ENCODE measurements around the gene PLXNB2. TPM values are rescaled to one million over a fixed set of nuclear protein-coding genes. Genes with fewer than 3 reads are reported as not detected.
"Not testable (repeated sequence)": the region's sequence is repeated elsewhere in the genome, so short reads cannot be mapped to it uniquely, and the experiment has no call there.

Gene PLXNB2
- 1,246 TPM for total RNA-seq

DNA sequence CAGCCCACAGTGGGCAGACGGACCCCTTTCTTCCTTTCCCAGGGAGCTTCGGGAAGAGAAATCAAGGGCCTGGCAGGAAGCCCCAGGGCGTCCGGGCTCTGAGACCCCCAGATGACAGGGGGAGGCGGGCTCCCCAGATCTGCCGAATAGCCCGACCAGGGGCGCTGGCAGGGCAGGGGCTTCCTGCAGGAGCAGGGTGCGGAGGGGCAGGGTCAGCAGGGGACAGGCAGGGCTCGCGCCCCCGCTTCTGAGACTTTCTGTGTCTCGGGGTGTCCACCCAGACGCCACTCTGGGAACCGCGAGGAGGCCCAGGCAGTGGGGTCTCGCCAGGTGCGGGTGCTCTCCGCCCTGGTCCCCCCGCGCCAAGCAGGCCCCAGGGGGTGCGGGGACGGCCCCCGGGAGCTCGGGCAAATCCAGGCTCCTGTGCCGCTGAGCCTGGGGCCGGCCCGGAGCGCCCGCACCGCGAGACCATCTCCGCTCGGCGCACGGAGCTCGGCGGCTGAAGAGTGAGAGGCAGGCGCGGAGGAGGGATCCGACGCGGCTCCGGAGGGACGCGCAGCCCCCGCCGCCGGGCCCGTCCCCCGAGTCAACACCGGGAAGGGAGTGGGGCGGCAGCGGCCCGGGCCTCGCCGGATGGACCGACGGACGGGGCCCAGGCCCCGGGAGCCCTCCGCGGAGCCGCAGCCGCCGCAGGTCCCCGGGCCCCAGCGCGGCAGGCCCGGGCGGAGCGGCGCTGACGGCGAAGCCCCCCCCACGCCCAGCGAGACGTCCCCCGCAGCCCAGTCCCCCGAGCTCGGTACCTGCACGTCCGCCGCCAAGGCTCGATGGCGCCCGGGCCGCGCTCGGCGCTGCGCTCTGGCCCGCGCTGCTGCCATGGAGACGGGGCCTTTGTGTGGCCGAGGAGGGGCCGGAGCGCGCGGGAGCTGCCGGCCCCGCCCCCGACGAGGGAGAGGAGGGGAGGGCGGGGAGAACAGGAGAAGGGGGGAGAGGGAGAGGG is at the start of gene PLXNB2:
TSS of gene PLXNB2 (minus strand) at position 894 of the 997 bp plus-strand sequence. CDS start 17,062 bp downstream, outside the sequence.
- peak; percentile 72 for DNase-seq (ENCODE audit: low spot score)

DNA sequence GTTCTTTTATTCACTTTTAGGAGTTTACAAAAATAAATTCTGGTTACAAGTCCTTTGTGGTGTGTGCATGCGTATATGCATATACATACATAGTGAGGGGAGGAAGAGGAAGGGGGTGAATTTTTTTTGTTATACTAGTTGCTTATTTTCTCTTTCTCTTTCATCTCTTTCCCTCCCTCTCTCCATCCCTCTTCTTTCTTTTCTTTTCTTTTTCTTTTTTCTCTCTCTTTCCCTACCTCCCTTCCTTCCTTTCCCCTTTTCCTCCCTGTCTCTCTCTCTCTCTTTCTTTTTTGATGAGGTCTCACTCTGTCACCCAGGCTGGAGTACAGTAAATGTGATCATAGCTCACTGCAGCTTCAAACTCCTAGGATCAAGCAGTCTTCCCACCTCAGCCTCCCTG is 49.8 kb upstream of the PLXNB2 start:
- no peak for DNase-seq (ENCODE audit: low spot score)

DNA sequence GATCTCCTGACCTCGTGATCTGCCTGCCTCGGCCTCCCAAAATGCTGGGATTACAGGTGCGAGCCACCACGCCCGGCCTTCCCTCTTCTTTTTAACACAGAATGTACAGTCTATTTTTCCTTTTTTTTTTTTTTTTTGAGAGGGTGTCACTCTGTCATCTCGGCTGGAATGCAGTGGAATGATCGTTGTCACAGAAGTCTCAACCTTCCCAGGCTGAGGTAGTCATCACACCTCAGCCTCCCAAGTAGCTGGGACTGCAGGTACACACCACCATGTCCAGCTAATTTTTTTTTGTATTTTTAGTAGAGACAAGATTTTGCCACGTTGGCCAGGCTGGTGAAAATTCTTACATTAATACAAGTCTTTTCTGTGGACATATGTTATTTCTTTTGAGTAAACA is 48.7 kb upstream of the PLXNB2 start:
- no peak for DNase-seq (ENCODE audit: low spot score)

DNA sequence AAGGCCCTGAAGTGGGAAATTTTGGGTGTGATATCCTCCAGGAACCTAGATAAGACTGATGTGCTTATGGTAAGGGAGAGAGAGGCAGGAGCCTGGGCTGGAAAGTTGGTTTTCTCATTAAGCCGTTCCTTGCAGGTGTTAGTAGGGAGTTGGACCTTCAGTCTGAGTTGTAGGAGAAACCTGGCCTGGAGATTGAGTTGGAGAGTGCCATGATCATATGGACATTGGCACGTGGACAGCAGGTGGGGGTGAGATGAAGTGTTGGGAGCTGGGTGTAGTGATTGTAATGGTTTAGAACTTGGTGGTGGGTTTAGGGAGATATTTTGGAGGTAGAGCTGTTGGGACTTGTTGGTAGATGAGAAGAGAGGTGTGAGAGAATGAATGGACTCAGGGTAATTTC is 40.6 kb upstream of the PLXNB2 start:
- DNase-seq (ENCODE audit: low spot score), result no peak

GRCh38 chr22:50347157-50347556 is 39.7 kb upstream of the PLXNB2 start:
- DNase-seq (ENCODE audit: low spot score), result no peak

GRCh38 chr22:50346470-50346869 is 39.0 kb upstream of the PLXNB2 start:
- no peak for DNase-seq (ENCODE audit: low spot score)

GRCh38 chr22:50343541-50343935 is 36.1 kb upstream of the PLXNB2 start:
- no peak for DNase-seq (ENCODE audit: low spot score)

GRCh38 chr22:50342651-50343540 is 35.5 kb upstream of the PLXNB2 start, which contains the start of gene PPP6R2:
Gene PPP6R2, plus strand, starts transcription at chr22:50343327. Its CDS starts 50,582 bp downstream, at chr22:50393909.
- peak; percentile 84 for DNase-seq (ENCODE audit: low spot score)

GRCh38 chr22:50341977-50342650 is 34.7 kb upstream of the PLXNB2 start:
- DNase-seq (ENCODE audit: low spot score), result peak; percentile 91

DNA sequence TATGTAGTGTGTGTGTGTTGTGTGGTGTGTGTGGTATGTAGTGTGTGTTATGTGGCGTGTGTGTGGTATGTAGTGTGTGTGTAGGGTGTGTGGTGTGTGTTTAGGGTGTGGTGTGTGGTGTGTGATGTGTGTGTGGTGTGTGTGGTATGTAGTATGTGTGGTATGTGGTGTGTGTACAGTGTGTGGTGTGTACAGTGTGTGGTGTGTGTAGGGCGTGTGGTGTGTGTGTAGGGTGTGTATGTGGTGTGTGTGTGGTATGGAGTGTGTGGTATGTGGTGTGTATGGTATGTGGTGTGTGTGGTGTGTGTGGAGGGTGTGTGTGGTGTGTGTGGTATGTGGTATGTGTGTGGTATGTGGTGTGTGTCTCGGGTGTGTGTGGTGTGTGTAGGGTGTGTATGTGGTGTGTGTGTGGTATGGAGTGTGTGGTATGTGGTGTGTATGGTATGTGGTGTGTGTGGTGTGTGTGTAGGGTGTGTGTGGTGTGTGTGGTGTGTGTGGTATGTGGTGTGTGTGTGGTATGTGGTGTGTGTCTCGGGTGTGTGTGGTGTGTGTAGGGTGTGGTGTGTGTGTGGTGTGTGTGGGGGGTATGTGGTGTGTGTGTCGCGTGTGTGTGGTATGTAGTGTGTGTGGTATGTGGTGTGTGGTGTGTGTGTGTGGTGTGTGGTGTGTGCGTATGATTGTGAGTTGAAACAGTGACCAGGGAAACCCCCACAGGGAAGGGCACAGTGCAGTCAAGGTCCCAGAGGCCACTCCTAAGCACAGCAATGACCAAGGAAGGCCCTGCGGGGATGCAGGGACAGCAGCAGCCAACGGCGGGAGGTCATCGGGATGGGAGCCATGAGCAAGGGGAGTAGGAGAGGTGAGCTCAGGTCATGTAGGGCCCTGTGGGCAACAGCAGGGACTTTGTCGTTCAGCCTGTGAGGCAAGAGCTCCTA is 32.8 kb upstream of the PLXNB2 start:
- no peak for DNase-seq (ENCODE audit: low spot score)

DNA sequence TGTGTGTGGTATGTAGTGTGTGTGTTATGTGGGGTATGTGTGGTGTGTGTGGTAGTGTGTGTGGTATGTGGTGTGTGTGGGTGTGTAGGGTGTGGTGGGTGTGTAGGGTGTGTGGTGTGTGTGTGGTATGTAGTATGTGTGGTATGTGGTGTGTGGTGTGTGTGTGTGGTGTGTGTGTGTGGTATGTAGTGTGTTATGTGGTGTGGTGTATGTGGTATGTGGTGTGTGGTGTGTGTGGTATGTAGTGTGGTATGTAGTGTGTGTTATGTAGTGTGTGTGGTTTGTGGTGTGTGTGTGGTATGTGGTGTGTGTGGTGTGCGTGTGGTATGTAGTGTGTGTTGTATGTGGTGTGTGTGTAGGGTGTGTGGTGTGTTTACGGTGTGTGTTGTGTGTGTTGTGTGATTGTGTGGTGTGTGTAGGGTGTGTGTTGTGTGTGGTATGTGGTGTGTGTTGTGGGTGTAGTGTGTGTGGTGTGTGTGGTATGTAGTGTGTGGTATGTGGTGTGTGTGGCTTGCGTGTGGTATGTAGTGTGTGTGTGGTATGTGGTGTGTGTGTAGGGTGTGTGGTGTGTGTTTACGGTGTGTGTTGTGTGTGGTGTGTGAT is 31.5 kb upstream of the PLXNB2 start:
- no peak for DNase-seq (ENCODE audit: low spot score)

DNA sequence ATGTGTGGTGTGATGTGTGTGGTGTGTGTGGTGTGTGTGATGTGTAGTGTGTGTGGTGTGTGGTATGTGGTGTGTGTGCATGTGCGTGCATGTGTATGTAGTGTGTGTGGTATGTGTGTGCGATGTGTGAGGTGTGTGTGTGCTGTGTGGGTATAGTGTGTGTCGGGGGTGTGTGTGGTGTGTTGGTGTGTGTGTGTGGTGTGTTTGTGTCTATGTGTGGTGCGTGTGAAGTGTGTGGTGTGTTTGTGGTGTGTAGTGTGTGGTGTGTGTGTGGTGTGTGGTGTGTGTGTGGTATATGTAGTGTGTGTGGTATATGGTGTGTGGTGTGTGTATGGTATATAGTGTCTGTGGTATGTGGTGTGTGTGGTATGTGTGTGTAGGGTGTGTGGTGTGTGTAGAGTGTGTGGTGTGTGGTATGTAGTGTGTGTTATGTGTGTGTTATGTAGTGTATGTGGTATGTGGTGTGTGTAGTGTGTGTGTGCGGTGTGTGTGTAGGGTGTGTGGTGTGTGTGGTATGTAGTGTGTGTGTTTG is 30.7 kb upstream of the PLXNB2 start:
- DNase-seq (ENCODE audit: low spot score), result no peak

DNA sequence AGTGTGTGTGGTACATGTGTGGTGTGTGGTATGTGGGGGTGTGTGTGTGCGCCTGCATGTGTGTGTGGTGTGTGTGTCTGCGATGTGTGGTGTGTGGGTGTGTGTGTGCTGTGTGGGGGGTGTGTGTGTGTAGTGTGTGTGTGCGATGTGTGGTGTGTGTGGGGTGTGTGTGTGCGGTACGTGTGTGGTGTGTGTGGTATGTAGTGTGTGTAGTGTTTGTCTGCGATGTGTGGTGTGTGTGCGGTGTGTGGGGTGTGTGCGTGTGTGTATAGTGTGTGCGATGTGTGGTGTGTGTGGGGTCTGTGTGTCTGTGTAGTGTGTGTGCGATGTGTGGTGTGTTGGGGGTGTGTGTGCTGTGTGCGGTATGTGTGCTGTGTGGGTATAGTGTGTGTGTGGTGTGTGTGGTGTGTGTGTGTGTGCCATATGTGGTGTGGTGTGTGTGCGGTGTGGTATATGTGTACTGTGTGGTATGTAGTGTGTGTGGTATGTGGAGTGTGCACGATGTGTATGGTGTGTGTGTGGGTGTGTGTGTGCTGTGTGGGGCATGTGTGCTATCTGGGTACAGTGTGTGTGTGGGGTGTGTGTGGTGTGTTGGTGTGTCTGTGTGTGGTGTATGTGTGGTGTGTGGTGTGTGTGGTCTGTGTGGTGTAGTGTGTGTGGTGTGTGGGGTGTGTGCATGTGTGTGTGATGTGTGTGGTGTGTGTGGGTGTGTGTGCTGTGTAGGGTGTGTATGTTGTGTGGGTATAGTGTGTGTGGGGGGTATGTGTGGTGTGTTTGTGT is 30.0 kb upstream of the PLXNB2 start:
- no peak for DNase-seq (ENCODE audit: low spot score)

DNA sequence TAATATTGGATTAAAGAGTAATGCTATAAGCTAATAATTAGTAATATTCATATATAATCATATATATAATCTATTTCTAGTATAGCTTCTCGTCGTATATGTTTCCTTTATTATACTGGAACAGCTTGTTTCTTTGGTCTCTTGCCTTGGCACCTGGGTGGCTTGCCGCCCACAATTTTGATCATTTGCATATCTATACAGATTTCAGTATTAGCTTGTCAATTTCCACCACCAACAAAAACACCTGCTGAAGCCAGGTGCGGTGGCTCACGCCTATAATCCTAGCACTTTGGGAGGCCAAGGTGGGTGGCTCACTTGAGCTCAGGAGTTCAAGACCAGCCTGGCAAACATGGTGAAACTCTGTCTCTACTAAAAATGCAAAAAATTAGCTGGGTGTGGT is 27.0 kb upstream of the PLXNB2 start:
- not testable (repeated sequence) for DNase-seq (ENCODE audit: low spot score)

DNA sequence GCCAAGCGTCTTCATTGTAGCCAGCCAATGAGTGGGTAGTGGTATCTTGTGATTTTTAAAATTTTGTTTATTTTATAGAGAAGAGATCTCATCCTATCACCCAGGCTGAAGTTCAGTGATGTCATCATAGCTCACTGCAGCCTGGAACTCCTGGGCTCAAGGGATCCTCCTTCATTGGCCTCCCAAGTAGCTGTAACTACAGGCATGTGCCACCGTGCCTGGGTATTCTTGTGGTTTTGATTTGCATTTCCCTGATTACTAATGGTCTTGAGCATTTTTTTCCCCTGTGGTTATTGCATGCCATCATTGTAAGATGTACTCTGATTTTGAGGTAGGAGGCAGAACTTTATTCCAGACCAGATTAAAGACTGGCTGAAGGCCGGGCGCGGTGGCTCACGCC is 21.8 kb upstream of the PLXNB2 start:
- DNase-seq (ENCODE audit: low spot score), result no peak

GRCh38 chr22:50327711-50328019 is 20.2 kb upstream of the PLXNB2 start:
- no peak for DNase-seq (ENCODE audit: low spot score)

GRCh38 chr22:50326956-50327710 is 19.7 kb upstream of the PLXNB2 start, which contains the start of gene DENND6B:
Gene DENND6B, minus strand, starts transcription at chr22:50327012. Its CDS starts 24 bp downstream, at chr22:50326988.
- DNase-seq (ENCODE audit: low spot score), result peak; percentile 81

GRCh38 chr22:50326225-50326955 is 18.9 kb upstream of the PLXNB2 start:
- DNase-seq (ENCODE audit: low spot score), result no peak

Data from mucosa of gallbladder (tissue), 1 donor.